Subcutaneous adipose tissue (tissue), 4 donors: ENCODE data around the gene ARHGAP6. TPM values are rescaled to one million over a fixed set of nuclear protein-coding genes. Genes with fewer than 3 reads are reported as not detected.

Source experiments
- CTCF ChIP-seq: fragments of 450-650 bp; IDR thresholded peaks from one replicate; pipeline ENCODE4 v1.5.1; 2016; ENCODE audit warnings: low read depth, mild to moderate bottlenecking, control low read depth, antibody characterized with exemption, moderate library complexity
- total RNA-seq, 4 donors: library from RNA; depleted of rRNA; stranded (reverse); fragments of >200 nt; gene quantifications; one replicate each; pipeline ENCODE4 v1.1.0, GENCODE V29; 2016

Gene ARHGAP6
- total RNA-seq, 4 donors from 2014 or later, result 20.7 to 40.3 (median 30.7) TPM

GRCh38 chrX:11257290-11257689, 408.4 kb downstream of the ARHGAP6 start:
- TF ChIP-seq CTCF, result no peak

GRCh38 chrX:11254417-11255109, 411.2 kb downstream of the ARHGAP6 start:
- no peak for TF ChIP-seq CTCF

GRCh38 chrX:11244636-11245035, 421.1 kb downstream of the ARHGAP6 start:
- no peak for TF ChIP-seq CTCF

GRCh38 chrX:11242704-11243103, 423.0 kb downstream of the ARHGAP6 start:
- no peak for TF ChIP-seq CTCF

- no peak for TF ChIP-seq CTCF
These were observed 424.0 kb downstream of the ARHGAP6 start for GRCh38 chrX:11241720-11242119.

- no peak for TF ChIP-seq CTCF
These were observed 426.5 kb downstream of the ARHGAP6 start for GRCh38 chrX:11239230-11239629.

GRCh38 chrX:11215191-11215921, 450.4 kb downstream of the ARHGAP6 start:
- TF ChIP-seq CTCF, result no peak
